Measurements from ENCODE around the gene FAM217B.

The FAM217B gene

GRCh38 chr20:59912609-59913008 lies 27.6 kb upstream of the FAM217B start:
- H3K4me3 ChIP-seq (ENCODE audit: low read length): no peak overlapping the region
- no peaks in the 10 kb centered on the region for H3K9me2 ChIP-seq (replicated peaks; ENCODE audit: insufficient read depth, low read length)
- TF ChIP-seq EZH2phosphoT487 (IDR thresholded peaks at IDR 0.05; ENCODE audit: low read length) (no peak), EZH2 (optimal IDR thresholded peaks at IDR 0.05; ENCODE audit: low read depth, low read length) (no peak)
- TF ChIP-seq, protein P1, sequence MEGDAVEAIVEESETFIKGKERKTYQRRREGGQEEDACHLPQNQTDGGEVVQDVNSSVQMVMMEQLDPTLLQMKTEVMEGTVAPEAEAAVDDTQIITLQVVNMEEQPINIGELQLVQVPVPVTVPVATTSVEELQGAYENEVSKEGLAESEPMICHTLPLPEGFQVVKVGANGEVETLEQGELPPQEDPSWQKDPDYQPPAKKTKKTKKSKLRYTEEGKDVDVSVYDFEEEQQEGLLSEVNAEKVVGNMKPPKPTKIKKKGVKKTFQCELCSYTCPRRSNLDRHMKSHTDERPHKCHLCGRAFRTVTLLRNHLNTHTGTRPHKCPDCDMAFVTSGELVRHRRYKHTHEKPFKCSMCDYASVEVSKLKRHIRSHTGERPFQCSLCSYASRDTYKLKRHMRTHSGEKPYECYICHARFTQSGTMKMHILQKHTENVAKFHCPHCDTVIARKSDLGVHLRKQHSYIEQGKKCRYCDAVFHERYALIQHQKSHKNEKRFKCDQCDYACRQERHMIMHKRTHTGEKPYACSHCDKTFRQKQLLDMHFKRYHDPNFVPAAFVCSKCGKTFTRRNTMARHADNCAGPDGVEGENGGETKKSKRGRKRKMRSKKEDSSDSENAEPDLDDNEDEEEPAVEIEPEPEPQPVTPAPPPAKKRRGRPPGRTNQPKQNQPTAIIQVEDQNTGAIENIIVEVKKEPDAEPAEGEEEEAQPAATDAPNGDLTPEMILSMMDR (IDR thresholded peaks at IDR 0.05; ENCODE audit: low read length): no peak
- no peaks in the 10 kb centered on the region for H3K36me3 ChIP-seq (replicated peaks; ENCODE audit: insufficient read depth, low read length)
- H3K4me2 ChIP-seq (ENCODE audit: low read depth, low read length): no peak overlapping the region
- no peaks in the 10 kb centered on the region for H3F3A ChIP-seq (ENCODE audit: insufficient read depth, low read length)
- no peaks in the 10 kb centered on the region for H3K79me2 ChIP-seq (ENCODE audit: low read length)
- no peak overlapping the region for H3K27ac ChIP-seq (ENCODE audit: low read length)
- H2AFZ ChIP-seq (ENCODE audit: low read length): no peak overlapping the region
- no peaks in the 10 kb centered on the region for H4K20me1 ChIP-seq (ENCODE audit: insufficient read depth, low read length)
- H3K4me1 ChIP-seq (ENCODE audit: low read length): no peaks in the 10 kb centered on the region
- H3K9ac ChIP-seq (ENCODE audit: low read length): no peak overlapping the region
- H3K27me3 ChIP-seq (replicated peaks; ENCODE audit: insufficient read depth, low read length): no peaks in the 10 kb centered on the region
- no peaks in the 10 kb centered on the region for H3K9me3 ChIP-seq (replicated peaks; ENCODE audit: insufficient read depth, low read length)
- no peak for DNase-seq

DNA sequence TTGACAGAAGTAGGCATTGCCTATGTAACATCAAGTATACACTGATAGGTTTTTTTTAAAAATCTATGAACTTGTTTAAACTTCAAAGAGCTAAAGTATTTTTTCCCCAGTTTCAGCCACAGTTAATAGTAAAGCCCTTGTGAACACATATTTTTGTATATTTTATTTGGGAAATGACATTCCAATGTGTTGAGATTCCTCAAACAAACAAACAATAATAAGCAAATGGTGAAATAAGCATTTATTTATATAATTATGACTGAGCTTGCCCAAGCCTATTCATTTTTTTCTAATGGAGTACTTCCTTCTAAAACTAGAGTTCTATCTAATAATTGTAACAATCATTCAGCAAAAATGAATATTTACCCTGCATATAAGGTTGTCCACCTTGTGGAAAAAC lies 19.2 kb upstream of the FAM217B start:
- TF ChIP-seq, protein P1 (IDR thresholded peaks at IDR 0.05; ENCODE audit: low read length): no peak
- TF ChIP-seq EZH2phosphoT487 (IDR thresholded peaks at IDR 0.05; ENCODE audit: low read length): no peak
- Histone ChIP-seq H3K36me3 (replicated peaks; ENCODE audit: insufficient read depth, low read length) (no peaks in the 10 kb centered on the region), H3K9ac (ENCODE audit: low read length) (no peak overlapping the region), H3K4me1 (ENCODE audit: low read length) (no peaks in the 10 kb centered on the region), H3K4me3 (ENCODE audit: low read length) (no peak overlapping the region), H3K27ac (ENCODE audit: low read length) (no peak overlapping the region), H2AFZ (ENCODE audit: low read length) (no peak overlapping the region), H3K79me2 (ENCODE audit: low read length) (no peaks in the 10 kb centered on the region), H4K20me1 (ENCODE audit: insufficient read depth, low read length) (no peaks in the 10 kb centered on the region), H3K9me2 (replicated peaks; ENCODE audit: insufficient read depth, low read length) (no peaks in the 10 kb centered on the region), H3K9me3 (replicated peaks; ENCODE audit: insufficient read depth, low read length) (no peaks in the 10 kb centered on the region), H3F3A (ENCODE audit: insufficient read depth, low read length) (no peaks in the 10 kb centered on the region), H3K4me2 (ENCODE audit: low read depth, low read length) (no peak overlapping the region), H3K27me3 (replicated peaks; ENCODE audit: insufficient read depth, low read length) (no peaks in the 10 kb centered on the region)
- no peak for DNase-seq

- H3K4me1 ChIP-seq (ENCODE audit: low read length): peaks cover 14% of the 10 kb centered on the region
- DNase-seq: no peak
- no peak overlapping the region for H2AFZ ChIP-seq (ENCODE audit: low read length)
Observed at GRCh38 chr20:59923514-59923913, 16.7 kb upstream of the FAM217B start.

DNA sequence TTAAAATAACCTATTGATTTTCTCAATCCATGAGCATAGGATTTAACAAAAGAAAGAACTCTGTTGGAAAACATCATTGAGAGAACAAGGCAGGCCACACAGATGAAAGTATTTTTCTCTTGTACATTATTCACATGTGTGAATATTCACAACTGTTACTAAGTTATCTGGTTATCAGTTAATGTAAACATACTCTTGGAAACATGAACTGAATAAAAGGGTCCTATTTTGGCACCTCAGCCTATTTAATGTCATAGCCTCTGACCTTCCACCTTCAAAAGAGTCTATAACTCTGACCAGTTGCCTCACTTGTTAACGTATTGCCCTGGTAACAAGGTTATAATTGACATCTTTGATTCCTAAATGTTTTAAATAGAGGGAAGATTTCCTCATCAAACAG lies 14.8 kb upstream of the FAM217B start:
- no peaks in the 10 kb centered on the region for H3K9me3 ChIP-seq (replicated peaks; ENCODE audit: insufficient read depth, low read length)
- H3F3A ChIP-seq (ENCODE audit: insufficient read depth, low read length): 0 out of 2 replicates have a peak, but pooled peaks cover 5% of the 10 kb centered on the region
- H3K4me2 ChIP-seq (ENCODE audit: low read depth, low read length): no peak overlapping the region
- H3K36me3 ChIP-seq (replicated peaks; ENCODE audit: insufficient read depth, low read length): no peaks in the 10 kb centered on the region
- no peak overlapping the region for H3K9ac ChIP-seq (ENCODE audit: low read length)
- H3K27ac ChIP-seq (ENCODE audit: low read length): no peak overlapping the region
- H3K27me3 ChIP-seq (replicated peaks; ENCODE audit: insufficient read depth, low read length): no peaks in the 10 kb centered on the region
- DNase-seq: no peak
- H3K4me3 ChIP-seq (ENCODE audit: low read length): no peak overlapping the region
- no peaks in the 10 kb centered on the region for H3K9me2 ChIP-seq (replicated peaks; ENCODE audit: insufficient read depth, low read length)
- H3K4me1 ChIP-seq (ENCODE audit: low read length): peaks cover 29% of the 10 kb centered on the region
- H3K79me2 ChIP-seq (ENCODE audit: low read length): no peaks in the 10 kb centered on the region
- no peaks in the 10 kb centered on the region for H4K20me1 ChIP-seq (ENCODE audit: insufficient read depth, low read length)
- H2AFZ ChIP-seq (ENCODE audit: low read length): no peak overlapping the region
- TF ChIP-seq EZH2 (optimal IDR thresholded peaks at IDR 0.05; ENCODE audit: low read depth, low read length): no peak
- TF ChIP-seq, protein P1 (IDR thresholded peaks at IDR 0.05; ENCODE audit: low read length): no peak
- TF ChIP-seq EZH2phosphoT487 (IDR thresholded peaks at IDR 0.05; ENCODE audit: low read length): no peak

More at GRCh38 chr20:59923514-59923913, 16.7 kb upstream of the FAM217B start:
- Histone ChIP-seq H4K20me1 (ENCODE audit: insufficient read depth, low read length) (no peaks in the 10 kb centered on the region), H3K27me3 (replicated peaks; ENCODE audit: insufficient read depth, low read length) (no peaks in the 10 kb centered on the region), H3F3A (ENCODE audit: insufficient read depth, low read length) (no peaks in the 10 kb centered on the region), H3K36me3 (replicated peaks; ENCODE audit: insufficient read depth, low read length) (no peaks in the 10 kb centered on the region), H3K27ac (ENCODE audit: low read length) (no peak overlapping the region), H3K9me3 (replicated peaks; ENCODE audit: insufficient read depth, low read length) (no peaks in the 10 kb centered on the region), H3K9me2 (replicated peaks; ENCODE audit: insufficient read depth, low read length) (no peaks in the 10 kb centered on the region), H3K4me3 (ENCODE audit: low read length) (no peak overlapping the region), H3K9ac (ENCODE audit: low read length) (no peak overlapping the region), H3K79me2 (ENCODE audit: low read length) (no peaks in the 10 kb centered on the region), H3K4me2 (ENCODE audit: low read depth, low read length) (no peak overlapping the region)
- TF ChIP-seq EZH2 (optimal IDR thresholded peaks at IDR 0.05; ENCODE audit: low read depth, low read length) (no peak), EZH2phosphoT487 (IDR thresholded peaks at IDR 0.05; ENCODE audit: low read length) (no peak)

All from MM.1S (cell line).